Calu3 (cell line): ENCODE data around the gene CNGA1. TPM values are rescaled to one million over a fixed set of nuclear protein-coding genes. Genes with fewer than 3 reads are reported as not detected.

ENCODE experiments used
- BruUV-seq: library from RNA; stranded (reverse); fragments of 400-500 nt; replicated peaks from 2 replicates; lab custom pipeline; 2021; lab: Mats Ljungman, UMichigan
- CTCF ChIA-PET: fragments of 300-600 bp; sonication (Branson Sonifier 250); formaldehyde crosslinking; loops from one replicate; lab custom pipeline; 2022; ENCODE audit warnings: antibody characterized with exemption; lab: Charles Lee
- DNase-seq: peaks from one replicate; pipeline ENCODE4 v3.0.0; 2022
- H3K27ac Mint-ChIP-seq: one replicate; pipeline ENCODE4 v1.8.0; 2022; ENCODE audit warnings: mixed read lengths; ENCODE audit not compliant: unreplicated experiment
- H3K27me3 Mint-ChIP-seq: one replicate; pipeline ENCODE4 v1.8.0; 2022; ENCODE audit warnings: mixed read lengths; ENCODE audit not compliant: unreplicated experiment
- H3K36me3 Mint-ChIP-seq: one replicate; pipeline ENCODE4 v1.8.0; 2022; ENCODE audit warnings: mild to moderate bottlenecking, moderate library complexity, mixed read lengths; ENCODE audit not compliant: insufficient read depth, unreplicated experiment
- H3K4me1 Mint-ChIP-seq: one replicate; pipeline ENCODE4 v1.8.0; 2022; ENCODE audit warnings: mild to moderate bottlenecking, low read depth, mixed read lengths; ENCODE audit not compliant: unreplicated experiment
- H3K4me3 Mint-ChIP-seq: one replicate; pipeline ENCODE4 v1.8.0; 2022; ENCODE audit warnings: mild to moderate bottlenecking, low read depth, moderate library complexity, mixed read lengths; ENCODE audit not compliant: unreplicated experiment
- H3K9me3 Mint-ChIP-seq: one replicate; pipeline ENCODE4 v1.8.0; 2022; ENCODE audit warnings: low read depth, mixed read lengths; ENCODE audit not compliant: unreplicated experiment
- intact Hi-C: fragments of 100-400 bp; cut with micrococcal nuclease; formaldehyde crosslinking; loops from one replicate; pipeline ENCODE4 v1.10.0; 2022; ENCODE audit not compliant: unreplicated experiment
- total RNA-seq: library from RNA; stranded (reverse); gene quantifications from 2 replicates; pipeline ENCODE4 v1.2.3, GENCODE V29; 2022
- TF ChIP-seq, protein P1 (sequence below): fragments of 200-600 bp; IDR thresholded peaks from one replicate; pipeline ENCODE4 v1.8.0; 2022; ENCODE audit warnings: antibody characterized with exemption; ENCODE audit not compliant: unreplicated experiment

CNGA1 gene
- total RNA-seq, 1 experiment from 2014 or later: 2.4 TPM

- Mint-ChIP-seq H3K4me1 (peaks cover 10% of the 10 kb centered on the region), H3K27ac (no peak overlapping the region), H3K9me3 (no peaks in the 10 kb centered on the region), H3K36me3 (peaks cover 21% of the 10 kb centered on the region), H3K27me3 (no peaks in the 10 kb centered on the region), H3K4me3 (no peak overlapping the region)
- no TSS peak for BruUV-seq
- CTCF ChIA-PET: no interaction called here
- TF ChIP-seq, protein P1, sequence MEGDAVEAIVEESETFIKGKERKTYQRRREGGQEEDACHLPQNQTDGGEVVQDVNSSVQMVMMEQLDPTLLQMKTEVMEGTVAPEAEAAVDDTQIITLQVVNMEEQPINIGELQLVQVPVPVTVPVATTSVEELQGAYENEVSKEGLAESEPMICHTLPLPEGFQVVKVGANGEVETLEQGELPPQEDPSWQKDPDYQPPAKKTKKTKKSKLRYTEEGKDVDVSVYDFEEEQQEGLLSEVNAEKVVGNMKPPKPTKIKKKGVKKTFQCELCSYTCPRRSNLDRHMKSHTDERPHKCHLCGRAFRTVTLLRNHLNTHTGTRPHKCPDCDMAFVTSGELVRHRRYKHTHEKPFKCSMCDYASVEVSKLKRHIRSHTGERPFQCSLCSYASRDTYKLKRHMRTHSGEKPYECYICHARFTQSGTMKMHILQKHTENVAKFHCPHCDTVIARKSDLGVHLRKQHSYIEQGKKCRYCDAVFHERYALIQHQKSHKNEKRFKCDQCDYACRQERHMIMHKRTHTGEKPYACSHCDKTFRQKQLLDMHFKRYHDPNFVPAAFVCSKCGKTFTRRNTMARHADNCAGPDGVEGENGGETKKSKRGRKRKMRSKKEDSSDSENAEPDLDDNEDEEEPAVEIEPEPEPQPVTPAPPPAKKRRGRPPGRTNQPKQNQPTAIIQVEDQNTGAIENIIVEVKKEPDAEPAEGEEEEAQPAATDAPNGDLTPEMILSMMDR: no peak
- no peak for DNase-seq
- intact Hi-C loops: no loop called here
These were observed 11.2 kb upstream of the CNGA1 start for GRCh38 chr4:48027653-48028052.

DNA sequence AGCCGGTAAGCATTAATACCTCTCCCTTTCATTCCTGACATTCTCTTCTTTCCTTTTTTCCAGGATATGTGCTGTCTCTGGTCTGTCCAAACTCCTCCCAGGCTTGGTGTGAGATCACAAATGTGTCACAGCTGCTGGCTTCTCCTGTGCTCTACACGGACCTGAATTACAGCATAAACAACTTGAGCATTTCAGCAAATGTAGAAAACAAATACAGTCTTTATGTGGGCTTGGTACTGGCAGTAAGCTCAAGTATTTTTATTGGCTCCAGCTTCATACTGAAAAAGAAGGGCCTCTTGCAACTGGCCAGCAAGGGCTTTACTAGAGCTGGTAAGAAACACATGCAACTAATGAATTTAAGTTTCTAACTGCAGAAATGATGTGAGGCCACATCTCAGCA, 8.5 kb upstream of the CNGA1 start:
- CTCF ChIA-PET: no interaction called here
- Mint-ChIP-seq H3K9me3 (no peaks in the 10 kb centered on the region), H3K27ac (no peak overlapping the region), H3K4me1 (peaks cover 12% of the 10 kb centered on the region), H3K36me3 (peaks cover 26% of the 10 kb centered on the region), H3K4me3 (no peak overlapping the region), H3K27me3 (no peaks in the 10 kb centered on the region)
- no TSS peak for BruUV-seq
- DNase-seq: no peak
- TF ChIP-seq, protein P1: no peak
- intact Hi-C loops: no loop called here

DNA sequence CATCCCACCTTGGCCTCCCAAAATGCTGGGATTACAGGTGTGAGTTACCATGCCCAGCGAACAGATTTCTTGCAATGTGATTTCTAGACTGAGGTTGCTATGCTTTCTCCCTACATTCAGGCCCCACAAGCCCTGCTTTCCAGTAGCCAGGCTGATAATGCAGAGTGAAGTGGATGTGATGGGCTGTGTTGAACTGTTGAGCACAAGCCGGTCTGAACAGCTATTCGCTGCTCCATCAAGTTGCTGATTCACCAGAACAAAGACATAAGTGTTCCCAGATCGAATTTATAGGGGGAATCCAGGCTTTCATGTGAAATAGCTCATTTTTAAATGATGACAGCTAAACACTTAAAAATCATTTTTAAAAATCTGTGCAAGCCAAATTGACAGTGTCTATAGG, 8.0 kb upstream of the CNGA1 start:
- peaks cover 26% of the 10 kb centered on the region for H3K36me3 Mint-ChIP-seq
- CTCF ChIA-PET: no interaction called here
- H3K27ac Mint-ChIP-seq: no peak overlapping the region
- BruUV-seq: no TSS peak
- H3K4me3 Mint-ChIP-seq: no peak overlapping the region
- intact Hi-C loops: no loop called here
- no peaks in the 10 kb centered on the region for H3K27me3 Mint-ChIP-seq
- TF ChIP-seq, protein P1: no peak
- H3K4me1 Mint-ChIP-seq: peaks cover 17% of the 10 kb centered on the region
- no peak for DNase-seq
- no peaks in the 10 kb centered on the region for H3K9me3 Mint-ChIP-seq

DNA sequence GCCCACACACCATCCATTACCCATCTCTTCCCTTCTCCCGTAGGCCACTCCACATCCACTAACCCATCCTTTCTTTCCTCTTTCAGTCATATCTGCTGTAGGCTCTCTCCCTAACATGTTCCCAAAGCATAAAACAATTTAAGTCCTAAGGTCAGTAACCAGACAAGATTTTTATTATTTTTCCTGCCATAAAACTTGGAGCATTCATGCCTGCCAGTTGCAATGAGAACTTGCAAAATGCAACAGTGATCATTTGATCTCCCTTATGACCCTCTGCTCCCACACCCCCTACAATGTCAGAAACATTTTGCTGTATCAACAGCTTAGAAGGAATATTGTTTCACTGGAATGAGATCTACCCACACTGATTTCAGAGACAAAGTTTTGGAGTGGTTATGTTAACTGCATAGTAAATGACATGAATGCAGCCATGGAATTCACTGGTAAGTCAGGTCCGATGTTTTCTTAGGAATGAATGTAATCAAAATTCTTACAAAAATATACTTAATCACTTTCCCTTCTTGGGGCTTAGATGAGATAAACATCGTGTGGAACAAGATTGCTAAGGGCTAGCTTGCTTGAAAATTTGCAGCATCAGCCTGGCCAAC, 5.8 kb upstream of the CNGA1 start:
- no peaks in the 10 kb centered on the region for H3K9me3 Mint-ChIP-seq
- DNase-seq: no peak
- no peak overlapping the region for H3K4me3 Mint-ChIP-seq
- BruUV-seq: no TSS peak
- H3K27me3 Mint-ChIP-seq: no peaks in the 10 kb centered on the region
- intact Hi-C loops: no loop called here
- TF ChIP-seq, protein P1: no peak
- H3K4me1 Mint-ChIP-seq: peaks cover 21% of the 10 kb centered on the region
- H3K36me3 Mint-ChIP-seq: peaks cover 18% of the 10 kb centered on the region
- no peak overlapping the region for H3K27ac Mint-ChIP-seq
- CTCF ChIA-PET: no interaction called here
